ENCODE data around the gene EHD3.
"Not testable (repeated sequence)": the region's sequence is repeated elsewhere in the genome, so short reads cannot be mapped to it uniquely, and the experiment has no call there.

EHD3 gene

DNA sequence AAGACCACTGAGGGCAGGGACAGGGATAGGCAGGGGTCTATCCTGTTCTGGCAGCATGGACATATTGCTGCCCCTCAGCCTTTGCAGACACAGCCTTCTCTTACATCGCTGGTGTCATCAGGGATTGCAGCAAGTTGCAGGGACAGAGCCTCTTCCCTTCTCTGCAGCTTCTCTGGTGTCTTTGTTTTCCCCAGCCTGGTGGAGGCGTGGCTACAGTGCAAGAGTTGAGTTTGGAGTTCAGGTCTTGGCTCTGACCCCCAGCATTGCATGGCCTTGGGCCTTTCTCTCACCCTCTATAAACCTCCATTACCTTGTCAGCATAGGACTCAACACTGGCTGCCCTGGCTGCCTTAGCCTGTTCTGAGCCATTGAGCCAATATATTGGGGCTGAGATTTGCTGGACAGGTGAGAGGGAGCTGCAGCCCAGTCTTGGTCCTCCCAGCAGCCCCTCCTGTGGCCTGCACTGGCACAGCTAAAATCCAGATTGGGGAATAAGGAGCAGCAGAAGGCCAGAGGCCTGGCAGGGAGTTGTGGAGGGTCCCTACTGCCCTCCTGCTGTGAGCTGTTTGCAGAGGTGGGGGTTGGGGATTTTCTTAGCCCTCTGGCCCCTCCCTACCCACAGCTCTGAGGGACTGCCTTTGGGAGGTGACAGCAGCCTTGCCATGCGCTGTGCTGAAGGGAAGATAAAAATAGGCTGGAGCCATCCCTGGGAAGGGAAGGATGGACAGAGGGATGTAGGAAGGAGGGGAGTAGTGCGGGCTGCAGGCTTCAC is 22.8 kb downstream of the EHD3 start:
- DNase-seq = no peak

DNA sequence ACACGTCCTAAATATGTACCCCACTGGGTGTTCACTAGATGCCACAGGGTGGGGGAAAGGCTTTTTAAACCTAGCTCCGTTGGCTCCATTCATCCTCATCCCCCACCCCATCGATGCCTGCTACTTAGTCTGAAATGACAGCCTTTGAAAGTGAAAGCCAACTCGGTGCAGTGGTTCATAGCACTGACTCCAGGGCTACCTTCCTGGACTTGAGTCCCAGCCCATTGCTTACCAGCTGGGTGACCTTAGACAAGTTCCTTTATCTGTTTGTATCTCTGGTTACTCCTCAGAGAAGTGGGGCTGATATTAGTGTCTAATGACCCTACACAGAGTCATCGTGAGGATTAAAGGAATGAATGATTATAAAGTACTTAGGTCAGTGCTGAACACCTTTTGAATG is 24.4 kb downstream of the EHD3 start:
- no peak for DNase-seq

DNA sequence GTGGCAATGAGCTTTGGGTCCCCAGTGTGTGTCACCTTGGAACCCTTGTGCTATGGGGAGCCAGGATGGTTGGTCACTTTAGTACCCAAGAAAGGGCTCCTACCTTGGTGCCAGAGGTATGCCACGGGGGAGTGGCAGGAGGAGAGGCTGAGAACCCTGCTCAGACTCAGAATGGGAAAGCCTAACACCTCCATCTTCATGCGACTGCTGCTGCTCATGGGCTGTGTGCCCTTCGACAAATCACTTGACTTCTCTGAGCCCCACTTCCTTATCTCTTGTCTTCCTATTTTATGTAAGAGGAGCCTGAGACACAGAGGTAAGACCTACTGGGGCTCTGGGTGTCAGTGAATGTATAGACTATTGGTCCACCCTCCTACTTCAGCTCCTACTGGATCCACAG is 25.1 kb downstream of the EHD3 start:
- no peak for DNase-seq

DNA sequence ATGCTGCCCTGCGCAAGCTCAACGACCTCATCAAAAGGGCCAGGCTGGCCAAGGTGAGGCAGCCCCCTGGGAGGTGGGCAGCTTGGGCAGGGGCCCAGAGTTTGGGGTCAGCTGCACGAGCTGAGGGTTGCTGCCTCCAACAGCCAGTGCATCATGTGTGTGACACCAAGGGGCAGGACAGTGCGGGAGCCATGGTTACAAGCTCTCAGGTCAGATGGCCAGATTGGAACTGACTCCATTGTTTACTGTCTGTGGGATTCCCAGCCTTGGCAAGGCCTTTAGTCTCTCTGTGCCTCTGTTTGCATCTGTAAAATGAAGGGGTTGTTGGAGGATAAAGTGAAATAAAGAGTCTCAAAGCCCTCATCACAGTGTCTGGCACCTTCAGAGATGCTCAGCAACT is 26.9 kb downstream of the EHD3 start:
- no peak for DNase-seq

DNA sequence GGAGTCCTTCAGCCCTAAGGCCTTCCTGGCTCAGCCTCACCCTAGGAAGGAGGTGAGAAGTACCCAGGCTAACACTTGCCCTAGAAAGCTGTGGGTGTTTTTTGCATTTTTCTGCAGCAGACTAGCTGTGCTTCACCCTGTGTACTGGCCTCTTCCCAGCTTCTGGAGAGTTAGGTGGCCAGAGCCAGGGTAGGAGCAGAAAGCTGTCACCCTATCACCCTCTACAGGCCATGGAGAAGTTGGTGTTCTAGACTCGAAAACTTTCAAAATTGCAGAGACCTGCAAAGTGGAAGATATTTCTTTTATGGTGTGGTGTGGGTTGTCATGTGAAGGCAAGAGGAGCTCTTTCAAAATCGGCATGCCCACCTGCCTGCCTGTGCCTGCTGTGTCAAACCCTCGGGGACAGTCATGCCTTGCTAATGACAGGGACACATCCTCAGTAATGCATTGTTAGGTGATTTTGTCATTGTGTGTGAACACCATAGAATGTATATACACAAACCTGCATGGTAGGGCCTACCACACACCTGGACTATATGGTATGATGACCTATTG is 29.8 kb downstream of the EHD3 start:
- DNase-seq = no peak

DNA sequence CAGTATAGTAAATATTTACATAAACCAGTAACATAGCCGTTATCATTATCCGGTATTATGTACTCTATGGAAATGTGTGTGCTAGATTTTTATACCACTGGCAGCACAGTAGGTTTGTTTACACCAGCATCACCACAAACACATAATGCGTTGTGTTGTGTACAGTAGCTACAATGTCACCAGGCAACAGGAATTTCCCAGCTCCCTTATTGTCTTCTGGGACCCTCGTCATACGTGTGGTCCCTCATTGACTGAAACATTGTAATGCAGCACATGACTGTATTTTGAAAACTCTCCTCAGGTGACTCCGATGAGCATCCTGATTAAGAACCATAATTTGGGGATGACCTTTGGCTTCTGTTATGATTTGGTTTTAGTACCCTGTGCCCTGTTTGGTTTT is 31.3 kb downstream of the EHD3 start:
- no peak for DNase-seq

DNA sequence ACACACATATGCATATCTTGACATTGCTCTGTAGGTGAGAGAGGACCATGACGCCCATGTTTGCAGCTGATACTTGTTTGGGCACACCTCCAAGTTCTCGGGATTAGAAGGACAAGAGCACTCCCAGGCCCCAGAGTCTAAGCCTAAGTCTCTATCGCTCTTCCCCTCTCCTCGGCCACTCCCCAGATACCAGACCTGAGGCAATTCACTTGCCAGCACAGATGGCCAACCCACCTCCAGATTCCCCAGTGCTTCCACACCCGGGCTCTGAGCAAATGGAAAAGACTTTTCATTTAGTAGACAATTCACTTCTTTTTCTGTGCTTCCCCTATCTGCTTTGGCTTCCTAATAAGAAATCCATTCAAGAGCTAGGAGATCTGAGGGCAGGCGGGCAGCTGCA is 32.9 kb downstream of the EHD3 start:
- DNase-seq = no peak

DNA sequence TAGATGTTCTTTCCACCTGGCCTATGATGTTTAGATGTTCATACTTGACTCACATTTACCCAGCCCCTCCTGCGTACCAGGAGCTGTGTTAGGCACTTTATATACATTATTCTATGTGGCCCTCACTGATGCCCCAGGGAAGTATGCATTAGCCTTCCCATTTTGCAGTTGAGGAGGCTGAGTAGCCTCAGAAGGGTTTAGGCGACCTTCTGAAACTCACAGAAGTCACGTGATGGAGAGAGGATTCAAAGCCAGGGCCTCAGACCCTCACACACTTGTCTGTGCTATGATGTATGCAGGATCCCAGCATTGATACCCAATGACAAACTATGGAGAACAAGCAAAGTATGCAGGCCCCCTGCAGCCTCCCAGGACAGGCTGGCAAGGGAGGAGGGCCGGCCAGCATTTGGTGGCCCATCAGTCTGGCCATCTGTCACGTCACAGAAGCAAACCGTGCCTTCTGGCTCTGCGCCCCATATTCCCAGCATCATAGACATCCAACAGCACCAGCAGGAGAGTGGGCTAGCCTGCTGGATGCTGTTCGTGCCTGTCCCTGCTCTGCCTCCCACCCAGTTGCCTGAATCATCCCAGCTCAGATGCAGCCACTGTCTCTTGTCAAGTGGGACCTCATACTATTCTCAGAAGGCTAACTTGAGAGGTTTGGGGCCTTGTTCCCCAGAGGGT is 33.6 kb downstream of the EHD3 start:
- no peak for DNase-seq

DNA sequence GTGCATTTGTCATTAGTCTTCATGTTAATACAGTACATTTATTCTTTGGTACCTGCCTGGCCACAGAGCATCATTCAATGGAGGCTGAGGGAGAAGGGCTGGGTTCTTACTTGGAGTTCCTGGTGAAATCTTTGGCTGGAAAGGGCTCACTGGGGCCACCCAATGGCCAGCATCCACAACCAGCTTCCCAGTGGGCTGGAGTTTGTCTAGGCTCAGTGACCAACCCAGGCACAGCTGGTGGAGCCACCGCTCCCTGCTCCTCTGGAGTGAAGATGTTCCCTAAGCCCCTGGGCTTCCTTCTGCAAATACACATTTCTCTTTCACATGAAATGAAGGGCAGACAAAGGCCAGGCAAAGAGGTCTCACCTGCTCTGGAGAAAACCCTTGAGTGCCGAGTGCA is 34.4 kb downstream of the EHD3 start:
- DNase-seq = no peak

DNA sequence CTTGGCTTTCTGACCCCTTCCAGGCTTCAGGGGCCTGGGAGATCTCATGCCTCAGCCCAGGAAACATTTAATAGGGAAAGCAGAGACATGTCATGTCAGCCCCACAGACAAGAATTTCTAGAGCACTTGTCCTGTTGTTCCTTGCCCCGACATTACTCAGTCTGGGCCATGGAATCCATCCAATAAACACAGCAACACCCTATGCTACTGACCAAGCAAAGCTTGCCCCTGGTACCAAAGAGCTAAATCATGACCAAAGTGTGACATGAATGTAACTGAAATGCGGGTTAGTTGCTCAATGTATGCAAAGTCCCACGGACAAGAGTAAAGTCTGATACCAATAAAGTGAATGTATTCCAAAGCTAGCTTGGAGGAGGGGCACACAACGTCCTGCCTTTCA is 35.1 kb downstream of the EHD3 start:
- no peak for DNase-seq

DNA sequence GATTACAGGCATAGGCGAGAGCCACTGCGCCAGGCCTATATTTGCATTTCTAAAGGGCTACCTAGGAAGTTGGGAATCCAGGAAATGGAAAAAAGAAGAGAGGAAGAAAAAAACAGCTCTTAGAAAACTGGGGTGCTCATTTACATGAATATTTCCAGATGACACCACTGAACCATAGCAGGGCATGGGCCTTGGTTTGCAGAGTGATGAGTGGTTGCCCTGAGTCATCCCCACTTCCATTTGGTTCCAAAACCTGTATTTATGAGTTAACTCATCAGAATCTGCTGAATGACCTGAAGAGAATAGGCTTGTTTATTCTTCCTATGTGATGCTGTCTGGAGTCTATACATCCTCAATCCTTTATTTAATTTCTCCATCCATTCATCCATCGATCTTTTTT is 36.2 kb downstream of the EHD3 start:
- no peak for DNase-seq

DNA sequence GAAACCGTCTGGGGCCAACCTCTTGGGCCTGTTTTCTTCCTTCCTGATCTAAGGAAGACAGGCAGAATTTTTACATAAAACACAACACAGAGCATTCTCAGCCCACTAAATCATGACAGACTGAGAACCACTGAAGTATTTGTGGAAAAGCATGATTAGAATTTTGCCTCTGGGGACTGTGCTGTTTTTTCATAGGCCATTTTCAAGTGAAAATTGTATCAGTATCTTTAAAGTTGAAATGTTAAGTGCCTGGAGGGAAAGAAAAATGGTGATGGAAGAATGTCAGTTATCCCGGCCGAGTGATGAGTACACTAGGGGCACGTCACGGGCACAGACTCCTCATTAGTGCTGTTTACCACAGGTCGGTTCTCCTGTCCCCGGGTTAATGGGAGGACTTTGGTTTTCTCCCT is 36.9 kb downstream of the EHD3 start:
- no peak for DNase-seq

DNA sequence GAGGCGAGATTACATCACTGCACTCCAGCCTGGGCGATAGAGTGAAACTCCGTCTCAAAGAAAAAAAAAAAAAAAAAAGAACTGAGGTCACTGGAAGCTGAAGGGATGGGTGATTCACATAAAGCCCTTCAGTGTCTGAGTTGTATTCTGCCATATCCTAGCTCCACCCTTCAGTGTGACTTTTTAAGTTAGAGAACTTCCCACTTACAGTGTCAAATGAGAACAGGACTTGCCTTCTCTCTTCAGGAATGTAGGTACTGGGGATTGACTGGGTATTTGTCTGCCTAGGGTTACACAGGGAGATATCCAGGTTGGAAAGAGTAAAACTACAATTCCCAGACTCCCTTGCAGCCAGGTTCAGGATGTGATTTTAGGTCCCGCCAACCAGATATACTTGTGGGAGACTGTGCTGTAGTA is 37.9 kb downstream of the EHD3 start:
- DNase-seq = no peak

DNA sequence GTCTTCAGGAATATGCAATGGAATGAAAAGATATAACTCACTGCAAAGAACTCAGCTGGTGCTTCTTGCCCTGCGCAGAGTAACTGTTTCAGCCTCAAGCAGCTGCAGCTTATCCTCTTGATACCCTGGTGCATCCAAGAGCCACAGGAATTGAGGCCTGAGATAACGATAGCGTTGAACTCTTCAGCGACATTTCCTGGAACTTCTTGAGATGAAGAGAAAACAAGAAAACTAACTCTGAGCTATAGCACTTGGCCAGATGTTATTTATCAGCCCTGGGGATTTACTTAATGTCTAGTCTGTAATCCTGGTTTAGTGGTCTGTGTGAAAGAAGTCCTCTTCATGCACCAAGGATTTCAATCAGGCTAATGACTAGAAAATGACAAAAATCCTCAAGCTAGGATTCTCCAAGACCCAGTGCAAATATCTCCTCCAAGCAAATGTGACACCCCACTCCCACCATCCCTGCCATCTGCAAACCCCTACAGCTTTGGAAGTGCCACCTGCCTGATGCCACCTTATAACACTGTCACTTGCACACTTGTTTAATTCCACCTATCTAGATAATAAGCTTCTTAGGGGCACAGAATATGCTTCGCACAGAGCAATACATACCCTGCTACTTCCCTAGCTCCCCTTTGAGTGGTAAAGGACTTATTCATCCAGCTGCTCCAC is 40.6 kb downstream of the EHD3 start:
- DNase-seq = no peak

DNA sequence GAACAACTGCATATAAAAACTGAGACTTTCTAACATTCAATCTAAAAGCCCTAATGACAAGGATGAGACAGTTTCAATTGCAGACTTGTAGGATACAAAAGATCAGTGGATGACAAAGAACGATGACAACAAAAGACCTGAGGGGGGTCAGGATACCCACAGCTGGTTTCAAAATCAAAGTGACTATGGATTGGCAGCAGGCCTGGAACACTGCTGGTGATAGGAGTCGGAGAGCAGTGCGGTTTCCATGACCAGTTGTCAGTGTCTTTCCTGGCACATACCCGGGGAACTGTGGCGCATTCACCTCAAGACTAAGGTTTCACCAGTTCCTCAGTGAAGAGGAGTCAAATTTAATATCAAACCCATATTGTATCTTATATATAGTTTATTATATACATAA is 42.0 kb downstream of the EHD3 start:
- DNase-seq = no peak

DNA sequence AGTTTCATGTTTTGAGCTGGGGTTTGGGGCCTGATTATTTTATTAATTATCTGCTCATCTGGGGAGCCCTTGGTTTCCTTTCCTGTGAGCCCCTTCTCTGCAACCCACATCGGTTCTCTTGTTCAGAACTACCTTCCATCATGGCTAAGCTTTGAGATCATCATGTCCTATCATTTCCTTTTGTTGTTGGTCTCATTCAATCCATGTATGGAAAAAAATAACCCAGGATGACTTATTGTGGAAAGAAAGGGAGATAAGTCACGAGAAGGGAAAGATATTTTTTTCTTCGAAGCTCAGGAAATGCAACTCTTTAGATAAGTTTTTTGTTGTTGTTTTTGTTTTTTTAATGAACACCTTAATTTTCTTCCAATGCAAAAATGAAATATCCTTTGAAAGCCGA is 43.7 kb downstream of the EHD3 start:
- DNase-seq = no peak

DNA sequence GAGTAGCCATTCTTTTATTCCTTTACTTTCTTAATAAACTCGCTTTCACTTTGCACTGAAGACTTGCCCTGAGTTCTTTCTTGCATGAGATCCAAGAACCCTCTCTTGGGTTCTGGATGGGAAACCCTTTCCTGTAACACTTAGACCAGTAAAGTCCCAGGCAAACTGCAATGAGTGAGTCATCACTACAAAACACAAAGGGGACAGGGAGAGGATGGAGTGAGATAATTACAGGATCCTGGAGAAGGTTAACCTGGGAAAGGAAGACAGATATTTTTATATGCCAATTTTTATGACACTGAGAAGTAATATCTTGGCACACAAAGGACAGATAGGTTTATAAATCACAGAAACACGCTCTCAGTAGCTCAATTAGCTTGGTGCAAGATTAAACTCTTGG is 48.7 kb downstream of the EHD3 start:
- no peak for DNase-seq

DNA sequence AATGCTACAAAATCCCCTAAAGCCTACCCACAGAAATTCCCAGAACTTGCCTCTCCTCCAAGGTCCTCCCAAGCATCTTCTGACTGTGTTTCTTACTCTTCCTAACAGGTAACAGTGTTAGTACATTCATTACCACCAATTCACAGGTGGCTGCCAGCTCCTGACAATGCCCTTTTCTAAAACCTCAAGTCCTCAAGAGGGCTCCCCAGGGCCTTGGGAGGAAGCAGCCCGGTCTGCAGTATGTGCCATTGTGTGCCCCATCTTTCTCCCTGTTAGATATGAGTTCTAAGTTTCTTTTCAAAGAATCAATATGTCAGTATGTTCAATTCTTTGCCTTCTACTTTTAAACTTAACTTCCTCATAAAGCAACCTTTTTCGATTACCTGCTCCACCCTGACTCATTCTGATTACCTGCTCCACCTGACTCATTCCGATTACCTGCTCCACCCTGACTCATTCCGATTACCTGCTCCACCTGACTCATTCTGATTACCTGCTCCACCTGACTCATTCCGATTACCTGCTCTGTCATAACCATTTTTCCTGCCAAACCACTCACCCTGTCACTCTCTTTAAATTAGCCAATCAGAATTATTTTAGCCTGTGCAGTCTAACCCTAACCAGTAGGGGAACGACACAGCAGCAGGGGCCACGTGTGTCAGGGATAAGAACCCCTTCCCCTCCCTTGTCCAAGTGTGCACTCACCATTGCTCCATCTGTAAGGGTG is 49.4 kb downstream of the EHD3 start:
- DNase-seq = not testable (repeated sequence)

DNA sequence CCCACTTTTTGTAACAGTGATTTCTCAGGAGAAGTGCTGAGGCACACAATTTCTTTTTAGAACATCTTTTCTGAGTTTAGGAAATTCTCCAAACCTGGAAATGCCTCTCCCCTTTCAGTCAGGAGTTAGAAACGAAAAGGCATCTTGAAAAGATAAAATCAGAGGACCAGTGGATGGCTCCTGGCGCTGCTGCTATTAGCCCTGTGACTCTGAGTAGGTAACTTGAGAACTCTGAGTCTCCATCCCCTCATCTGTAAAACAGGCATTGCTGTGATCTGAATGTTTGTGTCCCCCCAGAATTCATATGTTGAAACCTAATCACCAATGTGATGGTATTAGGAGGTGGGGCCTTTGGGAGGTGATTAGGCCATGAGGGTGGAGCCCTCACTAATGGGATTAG is 50.2 kb downstream of the EHD3 start:
- no peak for DNase-seq

DNA sequence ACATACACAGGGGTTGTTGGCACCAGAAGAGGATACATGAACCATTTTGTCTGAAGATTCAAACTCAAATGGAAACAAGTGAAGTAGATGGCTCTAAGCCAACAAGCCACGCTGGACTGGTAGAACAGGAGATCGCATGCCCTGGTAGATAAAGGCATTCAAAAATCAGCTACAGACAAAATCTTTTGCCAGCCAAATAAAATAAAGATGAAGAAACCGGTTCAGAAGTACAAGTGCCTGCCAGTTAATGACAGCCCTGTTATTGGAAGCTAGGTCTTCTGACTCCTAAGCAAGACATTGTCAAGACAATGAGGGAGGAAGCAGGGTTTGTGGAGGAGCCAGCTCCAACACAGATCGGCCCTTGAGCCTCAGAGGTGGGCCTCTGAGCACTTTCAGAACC is 52.3 kb downstream of the EHD3 start:
- no peak for DNase-seq

DNA sequence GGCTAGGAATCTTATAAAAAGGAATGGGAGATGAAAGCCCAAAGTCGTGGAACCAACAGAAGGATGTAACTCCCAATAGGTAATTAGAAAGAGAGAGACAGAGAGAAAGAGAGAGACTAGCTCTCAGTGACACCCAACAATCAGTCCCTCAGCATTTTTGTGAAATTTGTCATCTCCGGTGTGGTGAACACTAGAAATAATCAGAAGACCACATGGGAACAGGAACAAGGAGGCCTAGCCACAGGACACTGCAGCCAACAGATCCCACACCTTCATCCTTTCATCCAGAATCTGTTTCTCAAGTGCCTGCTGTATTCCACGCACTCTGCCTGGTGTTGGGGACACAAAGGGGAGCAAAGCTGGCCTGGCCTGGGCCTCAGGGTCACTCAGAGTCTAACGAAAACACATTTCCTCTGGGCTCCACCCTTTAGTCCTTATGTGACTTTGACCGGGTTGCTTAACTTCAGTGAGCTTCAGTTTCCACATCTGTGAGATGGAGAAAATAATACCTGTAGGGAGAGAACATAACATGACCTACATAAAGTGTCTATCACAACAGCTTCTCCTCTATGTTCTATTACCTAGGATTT is 53.1 kb downstream of the EHD3 start:
- DNase-seq = no peak

DNA sequence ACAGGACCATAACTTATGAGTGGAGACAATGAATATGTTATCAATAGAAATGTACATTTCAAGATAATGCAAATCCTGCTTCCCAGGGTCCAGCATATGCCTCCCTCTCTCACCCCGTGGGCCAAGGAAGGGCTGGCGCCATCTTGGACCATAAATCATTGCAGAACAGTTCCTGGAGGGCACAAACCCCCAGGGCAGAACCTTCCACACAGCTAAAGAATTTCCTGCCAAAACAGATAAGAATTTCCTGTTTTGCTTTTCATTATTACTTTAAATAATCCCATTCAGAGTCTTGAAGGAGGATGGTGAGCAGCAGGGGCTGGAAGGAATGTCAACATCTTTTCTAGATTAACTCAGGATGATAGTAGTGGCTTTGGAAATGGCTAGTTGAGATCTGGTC is 53.7 kb downstream of the EHD3 start:
- no peak for DNase-seq

DNA sequence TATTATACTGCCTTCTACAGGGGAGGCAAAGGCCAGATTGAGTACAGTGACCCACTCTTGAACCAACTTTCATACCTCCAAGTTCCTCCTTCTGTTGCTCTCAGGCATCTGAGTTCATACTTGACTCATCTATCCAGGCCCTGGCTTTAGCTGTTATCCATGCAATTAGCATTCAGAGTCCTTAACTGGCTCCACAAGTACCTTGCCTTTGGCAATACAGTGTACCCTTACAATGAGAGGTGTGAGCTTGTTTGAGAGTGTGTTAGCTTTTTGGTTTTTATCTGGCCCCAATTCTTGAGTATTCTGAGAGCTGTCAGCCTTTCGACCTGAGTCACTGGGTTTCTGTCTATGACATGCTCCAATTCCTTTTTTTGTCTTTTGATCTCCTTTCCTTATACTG is 60.2 kb downstream of the EHD3 start:
- DNase-seq = no peak
